Aorta (tissue), 5 donors: ENCODE results near the gene HOXD10. TPM values are rescaled to one million over a fixed set of nuclear protein-coding genes. Genes with fewer than 3 reads are reported as not detected.
A peak's percentile ranks its signal among the peaks of the same experiment; 100 is the strongest.

Experiments
- ATAC-seq: fragments of 200-7000 bp; cut with Tn5 transposase; one replicate; pipeline ENCODE4 v1.9.1; 2022; ENCODE audit warnings: moderate library complexity; ENCODE audit not compliant: low FRiP score
- DNase-seq, 2 donors: peaks; one replicate each; pipeline ENCODE4 v3.0.0-alpha.2; 2020
- H3K27ac ChIP-seq, 2 donors: one replicate each; pipeline ENCODE4 v1.5.1; 2013; ENCODE audit warnings: low read length in 2 of 2, mild to moderate bottlenecking in 2 of 2, moderate library complexity in 2 of 2, control low read depth in 1 of 2, inconsistent platforms in 1 of 2, low read depth in 1 of 2
- H3K27me3 ChIP-seq, 2 donors: one replicate each; pipeline ENCODE4 v1.6.1; 2013; ENCODE audit warnings: control low read depth in 1 of 2, low read length in 1 of 2, mild to moderate bottlenecking in 1 of 2, moderate library complexity in 1 of 2; ENCODE audit not compliant: insufficient read depth in 2 of 2, control insufficient read depth in 1 of 2
- H3K36me3 ChIP-seq, 2 donors: one replicate each; pipeline ENCODE4 v1.6.1; 2013; ENCODE audit warnings: control low read depth in 1 of 2, low read length in 1 of 2, mild to moderate bottlenecking in 1 of 2; ENCODE audit not compliant: insufficient read depth in 2 of 2, control insufficient read depth in 1 of 2
- H3K4me1 ChIP-seq, 2 donors: one replicate each; pipeline ENCODE4 v1.6.1; 2013; ENCODE audit warnings: low read length in 2 of 2, control low read depth in 1 of 2, mild to moderate bottlenecking in 1 of 2, moderate library complexity in 1 of 2; ENCODE audit not compliant: insufficient read depth in 2 of 2, control insufficient read depth in 1 of 2
- H3K4me3 ChIP-seq, 2 donors: one replicate each; pipeline ENCODE4 v1.5.1; 2013; ENCODE audit warnings: low read length in 2 of 2, control low read depth in 1 of 2, mild to moderate bottlenecking in 1 of 2
- H3K9me3 ChIP-seq: one replicate; pipeline ENCODE4 v1.6.1; 2013; ENCODE audit warnings: mild to moderate bottlenecking, low read length; ENCODE audit not compliant: control insufficient read depth
- WGBS, 2 donors: extraction: QIAGEN DNeasy Blood & Tissue Kit; methylation state at CpG; one replicate each; pipeline ENCODE4 v1.1.7; 2013; 5-methylcytosine and 5-hydroxymethylcytosine counted together
- intact Hi-C, 2 donors: fragments of 100-400 bp; cut with DNase I; formaldehyde crosslinking; loops; one replicate each; pipeline versions ENCODE4 v1.14.2 to v1.15.0; 2022
- microRNA-seq, 2 donors: library from miRNA; unstranded; fragments of <30 nt; microRNA quantifications; one replicate each; pipeline ENCODE4 v1.2.0, GENCODE V29; 2020
- polyA plus RNA-seq, 2 donors: library from polyadenylated mRNA; stranded (reverse); fragments of 200-250 nt; gene quantifications; one replicate each; pipeline ENCODE4 v1.2.3, GENCODE V29; 2013
- total RNA-seq, 2 donors: library from RNA; stranded (reverse); fragmentation: NEBNext Ultra II Directional; extraction: Animal tissue kit (Norgen Biotek cat#: 25700); gene quantifications; one replicate each; pipeline ENCODE4 v1.2.1, GENCODE V29; 2021
- donor health status: healthy with polysubstance abuse.
- donor health status: Bipolar disorder and iron deficiency.
- donor health status: DM: no; HTN: no; CAD: no.
- donor health status: DM: no; HTN: no; CAD: no.
- donor health status: DM: yes; HTN: yes; CAD: no.

Gene HOXD10
- total and polyA plus RNA-seq, 4 donors: 1.4 TPM; not detected in 3

DNA sequence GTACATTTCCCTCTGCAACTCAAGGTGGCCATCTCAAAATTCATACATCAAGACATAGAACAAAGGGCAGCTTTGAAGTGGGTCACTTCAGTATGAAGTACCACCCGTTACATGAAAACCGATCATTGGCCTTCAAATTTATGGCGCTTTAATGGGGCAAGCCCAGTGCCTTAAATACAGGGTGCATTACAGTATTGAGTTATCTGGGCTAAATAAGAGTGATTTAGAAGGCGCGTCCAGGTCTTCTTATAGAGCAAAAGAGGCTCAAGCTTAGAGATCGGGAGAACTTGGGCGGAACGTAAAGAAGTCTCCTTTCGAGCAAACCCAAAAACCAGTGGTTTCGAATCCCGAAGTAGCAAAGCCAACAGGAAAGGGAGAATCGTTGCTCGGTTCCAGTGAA is 47.6 kb downstream of the HOXD10 start:
- intact Hi-C loops: no loop called here
- 72 to 74% methylated on average over 13 of the region's 13 CpGs for WGBS, 2 donors
- Histone ChIP-seq H3K27ac (no peak overlapping the region), H3K9me3 (peaks cover 1% of the 10 kb centered on the region), H3K27me3 (peaks cover 0 to 5% of the 10 kb centered on the region in 2 donors), H3K4me3 (no peak overlapping the region), H3K4me1 (no peaks in the 10 kb centered on the region), H3K36me3 (no peaks in the 10 kb centered on the region)
- DNase-seq: no peak
- no peak for ATAC-seq

- no peak overlapping the region for H3K27ac ChIP-seq
- H3K4me1 ChIP-seq: no peaks in the 10 kb centered on the region
- WGBS, 2 donors: 22 to 32% methylated on average over 52 of the region's 52 CpGs
- H3K36me3 ChIP-seq: no peaks in the 10 kb centered on the region
- no peak overlapping the region for H3K4me3 ChIP-seq
- no peak for DNase-seq
- H3K9me3 ChIP-seq: peaks cover 1% of the 10 kb centered on the region
- no peak for ATAC-seq
- peaks cover 0 to 5% of the 10 kb centered on the region in 2 donors for H3K27me3 ChIP-seq
- intact Hi-C loops: no loop called here
These were observed 48.2 kb downstream of the HOXD10 start for GRCh38 chr2:176164611-176165369.

GRCh38 chr2:176165370-176166050 is 48.9 kb downstream of the HOXD10 start:
- intact Hi-C loops: no loop called here
- Histone ChIP-seq H3K4me3 (no peak overlapping the region), H3K27ac (no peak overlapping the region), H3K27me3 (peaks cover 0 to 5% of the 10 kb centered on the region in 2 donors), H3K36me3 (no peaks in the 10 kb centered on the region), H3K9me3 (peaks cover 1% of the 10 kb centered on the region), H3K4me1 (no peaks in the 10 kb centered on the region)
- DNase-seq (no peak), ATAC-seq (peak; percentile 17)
- 47 to 48% methylated on average over 26 of the region's 26 CpGs for WGBS, 2 donors

- ATAC-seq (no peak), DNase-seq (no peak)
- WGBS, 2 donors: 79 to 92% methylated on average over 2 of the region's 2 CpGs
- Histone ChIP-seq H3K9me3 (peaks cover 1% of the 10 kb centered on the region), H3K36me3 (no peaks in the 10 kb centered on the region), H3K27ac (no peak overlapping the region), H3K4me3 (no peak overlapping the region), H3K4me1 (no peaks in the 10 kb centered on the region), H3K27me3 (peaks cover 0 to 5% of the 10 kb centered on the region in 2 donors)
- intact Hi-C loops: no loop called here
These were observed 49.7 kb downstream of the HOXD10 start for GRCh38 chr2:176166272-176166671.

DNA sequence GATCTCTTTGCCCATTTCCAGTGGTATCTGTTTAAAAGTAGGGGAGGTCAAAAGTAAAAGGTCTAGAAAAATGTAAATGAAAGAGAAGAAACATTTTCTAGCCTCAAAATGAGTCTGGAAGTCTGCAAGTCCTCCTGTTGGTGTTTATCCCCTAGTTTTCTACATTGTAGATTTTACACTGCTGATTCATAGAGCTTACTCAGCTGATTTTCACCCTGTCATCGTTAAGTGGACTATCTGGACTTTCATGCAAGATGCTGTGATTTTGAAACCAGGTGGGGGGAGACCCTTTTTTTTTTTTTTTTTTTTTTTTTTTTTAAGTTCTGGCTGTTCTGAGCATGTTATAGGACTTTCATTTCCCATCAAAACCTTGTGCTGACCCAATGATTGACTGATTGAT is 50.8 kb downstream of the HOXD10 start:
- intact Hi-C loops: no loop called here
- WGBS, 2 donors: 71 to 81% methylated on average over 1 of the region's 1 CpG
- Histone ChIP-seq H3K9me3 (peaks cover 1% of the 10 kb centered on the region), H3K27ac (no peak overlapping the region), H3K4me3 (no peak overlapping the region), H3K27me3 (peaks cover 0 to 3% of the 10 kb centered on the region in 2 donors), H3K4me1 (no peaks in the 10 kb centered on the region), H3K36me3 (no peaks in the 10 kb centered on the region)
- ATAC-seq (no peak), DNase-seq (no peak)

DNA sequence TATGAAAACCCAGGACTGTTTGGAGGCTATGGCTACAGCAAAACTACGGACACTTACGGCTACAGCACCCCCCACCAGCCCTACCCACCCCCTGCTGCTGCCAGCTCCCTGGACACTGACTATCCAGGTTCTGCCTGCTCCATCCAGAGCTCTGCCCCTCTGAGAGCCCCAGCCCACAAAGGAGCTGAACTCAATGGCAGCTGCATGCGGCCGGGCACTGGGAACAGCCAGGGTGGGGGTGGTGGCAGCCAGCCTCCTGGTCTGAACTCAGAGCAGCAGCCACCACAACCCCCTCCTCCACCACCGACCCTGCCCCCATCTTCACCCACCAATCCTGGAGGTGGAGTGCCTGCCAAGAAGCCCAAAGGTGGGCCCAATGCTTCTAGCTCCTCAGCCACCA is 52.6 kb downstream of the HOXD10 start:
- no peak for ATAC-seq
- 89 to 90% methylated on average over 5 of the region's 5 CpGs for WGBS, 2 donors
- DNase-seq: no peak
- H3K9me3 ChIP-seq: peaks cover 1% of the 10 kb centered on the region
- H3K4me1 ChIP-seq: no peaks in the 10 kb centered on the region
- H3K36me3 ChIP-seq: no peaks in the 10 kb centered on the region
- H3K27me3 ChIP-seq: peaks cover 0 to 3% of the 10 kb centered on the region in 2 donors
- intact Hi-C loops: no loop called here
- no peak overlapping the region for H3K27ac ChIP-seq
- H3K4me3 ChIP-seq: no peak overlapping the region

Small RNAs within 50 kb of the gene (microRNA-seq; reads per million reads assigned to microRNA genes)
- gene MIR10B: 11,069 to 26,655 reads per million in 2 donors

Other genes starting within 250 kb of the HOXD10 start
- 10 to 100 TPM; 34.2 to 40.7 TPM for gene LNPK, start 114.5 kb upstream of the HOXD10 start, total RNA-seq
- gene LNPK, start 114.5 kb upstream of the HOXD10 start, polyA plus RNA-seq: 1 to 10 TPM; 7.0 to 7.9 TPM
- gene EVX2, start 32.8 kb upstream of the HOXD10 start, total RNA-seq: not detected
- gene EVX2, start 32.8 kb upstream of the HOXD10 start, polyA plus RNA-seq: not detected
- not detected for gene HOXD13, start 24.1 kb upstream of the HOXD10 start, total RNA-seq
- not detected for gene HOXD13, start 24.1 kb upstream of the HOXD10 start, polyA plus RNA-seq
- gene HOXD12, start 17.0 kb upstream of the HOXD10 start, total RNA-seq: not detected
- gene HOXD12, start 17.0 kb upstream of the HOXD10 start, polyA plus RNA-seq: not detected
- under 1 TPM in 1 of 2 donors, not detected in 1; 0.29 TPM for gene HOXD11, start 9.5 kb upstream of the HOXD10 start, total RNA-seq
- gene HOXD11, start 9.5 kb upstream of the HOXD10 start, polyA plus RNA-seq: not detected
- gene HOXD9, start 5.9 kb downstream of the HOXD10 start, total RNA-seq: 1 to 10 TPM; 1.8 to 2.3 TPM
- under 1 TPM in 1 of 2 donors, not detected in 1; 0.08 TPM for gene HOXD9, start 5.9 kb downstream of the HOXD10 start, polyA plus RNA-seq
- gene HOXD8, start 12.9 kb downstream of the HOXD10 start, total RNA-seq: 10 to 100 TPM; 11.5 to 14.4 TPM
- 1 to 10 TPM; 2.5 to 7.3 TPM for gene HOXD8, start 12.9 kb downstream of the HOXD10 start, polyA plus RNA-seq
- 1 to 10 TPM; 7.7 to 9.8 TPM for gene HOXD4, start 34.8 kb downstream of the HOXD10 start, total RNA-seq
- gene HOXD4, start 34.8 kb downstream of the HOXD10 start, polyA plus RNA-seq: 1 to 10 TPM in 1 of 2 donors, not detected in 1; 7.7 TPM
- gene HOXD3, start 40.5 kb downstream of the HOXD10 start, total RNA-seq: 10 to 100 TPM in 1 of 2 donors, 1 to 10 TPM in 1; 9.8 to 13.4 TPM
- gene HOXD3, start 40.5 kb downstream of the HOXD10 start, polyA plus RNA-seq: 1 to 10 TPM; 1.5 to 2.3 TPM
- 1 to 10 TPM; 1.1 to 2.2 TPM for gene HOXD1, start 71.9 kb downstream of the HOXD10 start, total RNA-seq
- 1 to 10 TPM in 1 of 2 donors, under 1 TPM in 1; 0.31 to 1.0 TPM for gene HOXD1, start 71.9 kb downstream of the HOXD10 start, polyA plus RNA-seq
- 10 to 100 TPM; 18.0 to 18.5 TPM for gene MTX2, start 152.7 kb downstream of the HOXD10 start, total RNA-seq
- gene MTX2, start 152.7 kb downstream of the HOXD10 start, polyA plus RNA-seq: 10 to 100 TPM; 26.5 to 31.3 TPM